K562 (cell line): ENCODE results near the gene PCNX2. TPM values are rescaled to one million over a fixed set of nuclear protein-coding genes. Genes with fewer than 3 reads are reported as not detected.

Experiments
- ATAC-seq: fragments of 200-7000 bp; cut with Tn5 transposase; 3 replicates; pipeline ENCODE4 v1.9.1; 2020; ENCODE audit warnings: moderate library complexity
- BruUV-seq: library from RNA; stranded (reverse); fragments of 400-500 nt; replicated peaks from 2 replicates; lab custom pipeline; 2021; lab: Mats Ljungman, UMichigan
- CTCF ChIA-PET: fragments of 300-600 bp; formaldehyde crosslinking; extraction: SDS; loops from one replicate; lab custom pipeline; 2021; ENCODE audit warnings: low intra/inter-chr PET ratio; lab: Yijun Ruan, JAX
- POLR2A ChIA-PET: fragments of 300-600, 350-650 bp; sonication (Branson Sonifier 250); formaldehyde crosslinking; extraction: SDS; loops from one replicate; lab custom pipeline; 2021; ENCODE audit warnings: antibody characterized with exemption, inconsistent platforms; lab: Yijun Ruan, JAX
- DNase-seq, 4 experiments: peaks; one replicate each; pipeline versions ENCODE4 v3.0.0 to v3.0.0-alpha.2; 2011 to 2018; ENCODE audit warnings: low spot score in 3 of 4, mixed read lengths in 3 of 4; ENCODE audit errors: extremely low read depth in 1 of 4
- FAIRE-seq: peaks from 2 replicates; lab custom pipeline; 2011; peaks lifted over from hg19 to GRCh38; lab: Jason Lieb, UNC
- H2AFZ ChIP-seq: 2 replicates; pipeline ENCODE4 v1.6.0; 2011; ENCODE audit warnings: low read depth, low read length, control low read depth, inconsistent platforms
- H3K27ac ChIP-seq: fragments of 200-600 bp; 3 replicates; pipeline ENCODE4 v1.8.0; 2011; ENCODE audit warnings: low read depth, mild to moderate bottlenecking, control low read depth, inconsistent platforms, low read length, moderate library complexity, mixed read lengths; ENCODE audit errors: extremely low read depth
- H3K27me3 ChIP-seq, 2 experiments: fragments of 300-600 bp in 1 of 2; 2 replicates in 1 of 2; 3 replicates in 1 of 2; pipeline versions ENCODE4 v1.6.0 to v1.8.0; 2011; ENCODE audit warnings: inconsistent platforms in 2 of 2, low read length in 2 of 2, mild to moderate bottlenecking in 1 of 2, mixed read lengths in 1 of 2, moderate library complexity in 1 of 2; ENCODE audit not compliant: control insufficient read depth in 2 of 2, insufficient read depth in 2 of 2
- H3K36me3 ChIP-seq: fragments of 300-600 bp; 3 replicates; pipeline ENCODE4 v1.8.0; 2011; ENCODE audit warnings: mild to moderate bottlenecking, low read length, inconsistent platforms; ENCODE audit not compliant: control insufficient read depth, insufficient read depth
- H3K4me1 ChIP-seq, 2 experiments: fragments of 200-600 bp in 1 of 2; replicated peaks in 1 of 2; 2 replicates in 1 of 2; 3 replicates in 1 of 2; pipeline versions ENCODE4 v1.5.1 to v1.8.0; 2011; ENCODE audit warnings: inconsistent platforms in 2 of 2, low read length in 2 of 2, mild to moderate bottlenecking in 1 of 2, mixed read lengths in 1 of 2, moderate library complexity in 1 of 2; ENCODE audit not compliant: control insufficient read depth in 2 of 2, insufficient read depth in 2 of 2
- H3K4me2 ChIP-seq: 2 replicates; pipeline ENCODE4 v1.6.1; 2011; ENCODE audit warnings: low read length, control low read depth, inconsistent platforms, mixed read lengths; ENCODE audit not compliant: insufficient read depth
- H3K4me3 ChIP-seq: fragments of 200-600 bp; sonication (generic), shearing (Covaris generic); 2 replicates; pipeline ENCODE4 v1.5.1; 2016; ENCODE audit warnings: control low read depth, inconsistent platforms
- H3K79me2 ChIP-seq: fragments of 200-600 bp; 3 replicates; pipeline ENCODE4 v1.8.0; 2011; ENCODE audit warnings: low read length, inconsistent platforms; ENCODE audit not compliant: control insufficient read depth, insufficient read depth
- H3K9ac ChIP-seq, 2 experiments: 2 replicates each; pipeline versions ENCODE4 v1.6.0 to v1.6.1; 2011; ENCODE audit warnings: low read depth in 2 of 2, low read length in 2 of 2, control low read depth in 1 of 2, inconsistent platforms in 1 of 2, mild to moderate bottlenecking in 1 of 2, mixed read lengths in 1 of 2; ENCODE audit not compliant: insufficient read depth in 1 of 2
- H3K9me1 ChIP-seq: one replicate; pipeline ENCODE4 v1.6.0; 2011; ENCODE audit warnings: inconsistent platforms, mild to moderate bottlenecking, low read length, moderate library complexity; ENCODE audit not compliant: control insufficient read depth, insufficient read depth
- H3K9me3 ChIP-seq: replicated peaks from 2 replicates; pipeline ENCODE4 v1.5.1; 2011; ENCODE audit warnings: low read depth, low read length, inconsistent platforms; ENCODE audit not compliant: control insufficient read depth, insufficient read depth
- H4K20me1 ChIP-seq: replicated peaks from 2 replicates; pipeline ENCODE4 v1.6.1; 2011; ENCODE audit warnings: low read length, inconsistent platforms, mixed read lengths; ENCODE audit not compliant: control insufficient read depth, insufficient read depth
- FIP1L1 ChIP-seq: fragments of 200-400 bp; formaldehyde crosslinking; IDR thresholded peaks from 2 replicates; pipeline ENCODE4 v1.6.1; 2018; ENCODE audit warnings: mild to moderate bottlenecking, low read depth, low read length; ENCODE audit not compliant: poor library complexity, severe bottlenecking
- FOXJ2 ChIP-seq: fragments of 200-800 bp; sonication (Bioruptor generic); IDR thresholded peaks from 2 replicates; pipeline ENCODE4 v1.6.1; 2016; ENCODE audit warnings: missing genetic modification characterization, missing compliant biosample characterization
- GABPB1 ChIP-seq: sonication (generic); formaldehyde crosslinking; IDR thresholded peaks from 2 replicates; pipeline ENCODE4 v1.8.0; 2022; ENCODE audit warnings: mild to moderate bottlenecking, missing genetic modification reagents
- GATA2 ChIP-seq: sonication (generic); formaldehyde crosslinking; IDR thresholded peaks from 2 replicates; pipeline ENCODE4 v1.4.0; 2020; ENCODE audit warnings: mild to moderate bottlenecking, missing genetic modification reagents
- GATAD2A ChIP-seq: fragments of 450-650 bp; IDR thresholded peaks from 2 replicates; pipeline ENCODE4 v1.6.1; 2017
- HNRNPK ChIP-seq: fragments of 200-400 bp; formaldehyde crosslinking; IDR thresholded peaks from one replicate; pipeline ENCODE4 v1.6.1; 2018; ENCODE audit warnings: mild to moderate bottlenecking, low read depth, low read length; ENCODE audit not compliant: poor library complexity, severe bottlenecking
- NELFE ChIP-seq: IDR thresholded peaks from 2 replicates; pipeline ENCODE4 v1.6.1; 2011; ENCODE audit warnings: mild to moderate bottlenecking; ENCODE audit not compliant: insufficient read depth, insufficient read length
- RFX7 ChIP-seq: fragments of 250-450 bp; sonication (Bioruptor Pico); IDR thresholded peaks from 2 replicates; pipeline ENCODE4 v1.5.1; 2021; ENCODE audit warnings: mild to moderate bottlenecking
- SLC30A9 ChIP-seq: fragments of 250-450 bp; sonication (Bioruptor Pico); IDR thresholded peaks from 2 replicates; pipeline ENCODE4 v1.8.0; 2022; ENCODE audit warnings: mild to moderate bottlenecking, moderate library complexity
- SRF ChIP-seq, 2 experiments: fragments of 250-450, 450-650 bp in 1 of 2; sonication (Bioruptor Pico) in 1 of 2; sonication (generic) in 1 of 2; formaldehyde crosslinking; IDR thresholded peaks; 2 replicates each; pipeline versions ENCODE4 v1.5.0 to v1.5.1; 2020 to 2022; ENCODE audit warnings: mild to moderate bottlenecking in 1 of 2, missing genetic modification reagents in 1 of 2
- WHSC1 ChIP-seq: IDR thresholded peaks from one replicate; pipeline ENCODE4 v1.6.1; 2012; ENCODE audit warnings: low read length, control low read depth, inconsistent platforms
- ZFP1 ChIP-seq: fragments of 450-650 bp; formaldehyde crosslinking; IDR thresholded peaks from 2 replicates; pipeline ENCODE4 v1.4.0; 2020; ENCODE audit warnings: mild to moderate bottlenecking, mixed read lengths
- WGBS: fragments of 100-300 bp; shearing (Covaris generic); methylation state at CpG from one replicate; pipeline ENCODE4 v1.1.6; 2016; ENCODE audit warnings: low coverage, mixed read lengths; ENCODE audit not compliant: insufficient coverage; ENCODE audit errors: missing lambda C conversion rate; 5-methylcytosine and 5-hydroxymethylcytosine counted together
- in situ Hi-C: fragments of 300-500 bp; cut with MboI; formaldehyde crosslinking; loops from 4 replicates; pipeline ENCODE4 v1.15.0; 2018; ENCODE audit warnings: inconsistent platforms, mixed read lengths
- intact Hi-C: fragments of 100-400 bp; cut with micrococcal nuclease; formaldehyde crosslinking; loops from 2 replicates; pipeline ENCODE4 v1.14.2; 2022
- polyA plus RNA-seq, 8 experiments: library from polyadenylated mRNA; depleted of rRNA in 4 of 8; stranded (reverse) in 5 of 8; unstranded in 3 of 8; fragments of >200 nt; fragmentation: Nextera tagmentation in 2 of 8; fragmentation: Illumina TruSeq in 1 of 8; extraction: Ambion mirVana in 2 of 8; extraction: Trizol in 1 of 8; gene quantifications; 2 replicates each; pipeline versions ENCODE4 v1.2.1 to v1.2.3, GENCODE V29; 2011 to 2014; ENCODE audit warnings: inconsistent platforms in 1 of 8, missing spikeins in 1 of 8
- total RNA-seq, 7 experiments: library from RNA; depleted of rRNA in 6 of 7; stranded (reverse); fragments of >200 nt in 6 of 7; fragmentation: Illumina TruSeq in 2 of 7; extraction: Trizol in 2 of 7; gene quantifications; 2 replicates each; pipeline versions ENCODE4 v1.2.1 to v1.2.3, GENCODE V29; 2011 to 2021; ENCODE audit warnings: low replicate concordance in 1 of 7
- TF ChIP-seq, protein P1 (sequence below): sonication (generic); formaldehyde crosslinking; IDR thresholded peaks from 2 replicates; pipeline ENCODE4 v1.8.1; 2022; ENCODE audit warnings: missing genetic modification reagents

PCNX2 gene
- total and polyA plus RNA-seq, 9 of the 15 experiments (the other 6 are each of a cell fraction or from before 2014, with no cell fraction given), result 0.07 to 0.33 TPM; not detected in 7

- Histone ChIP-seq H3K79me2 (no peaks in the 10 kb centered on the region), H3K36me3 (no peaks in the 10 kb centered on the region), H3K9me3 (no peaks in the 10 kb centered on the region), H3K4me3 (no peak overlapping the region), H3K9me1 (no peaks in the 10 kb centered on the region), H3K27ac (no peak overlapping the region), H2AFZ (no peak overlapping the region), H3K27me3 (0 out of 5 replicates have a peak, but pooled peaks cover 0 to 2% of the 10 kb centered on the region in 2 experiments), H4K20me1 (no peaks in the 10 kb centered on the region), H3K9ac (no peak overlapping the region), H3K4me1 (no peaks in the 10 kb centered on the region), H3K4me2 (no peak overlapping the region)
- in situ Hi-C loops (loop anchor here (25.0 kb wide), 2 partner anchors 610 to 1510 kb away; partner anchors contain the start of gene SIPA1L2), intact Hi-C loops (no loop called here)
- FAIRE-seq (no peak), ATAC-seq (no peak), DNase-seq (no peak)
- CTCF ChIA-PET, result no interaction called here
- 1% methylated on average over 5 of the region's 5 CpGs for WGBS
- TF ChIP-seq HNRNPK (no peak), GATAD2A (no peak), FOXJ2 (tag) (no peak), GABPB1 (no peak), NELFE (no peak), GATA2 (CRISPR knock-in tag) (no peak), RFX7 (CRISPR knock-in tag) (no peak), SLC30A9 (CRISPR knock-in tag) (no peak), FIP1L1 (no peak), WHSC1 (no peak), SRF (CRISPR knock-in tag; IDR thresholded peaks at IDR 0.05) (no peak), ZFP1 (CRISPR knock-in tag) (no peak)
- TF ChIP-seq, protein P1, sequence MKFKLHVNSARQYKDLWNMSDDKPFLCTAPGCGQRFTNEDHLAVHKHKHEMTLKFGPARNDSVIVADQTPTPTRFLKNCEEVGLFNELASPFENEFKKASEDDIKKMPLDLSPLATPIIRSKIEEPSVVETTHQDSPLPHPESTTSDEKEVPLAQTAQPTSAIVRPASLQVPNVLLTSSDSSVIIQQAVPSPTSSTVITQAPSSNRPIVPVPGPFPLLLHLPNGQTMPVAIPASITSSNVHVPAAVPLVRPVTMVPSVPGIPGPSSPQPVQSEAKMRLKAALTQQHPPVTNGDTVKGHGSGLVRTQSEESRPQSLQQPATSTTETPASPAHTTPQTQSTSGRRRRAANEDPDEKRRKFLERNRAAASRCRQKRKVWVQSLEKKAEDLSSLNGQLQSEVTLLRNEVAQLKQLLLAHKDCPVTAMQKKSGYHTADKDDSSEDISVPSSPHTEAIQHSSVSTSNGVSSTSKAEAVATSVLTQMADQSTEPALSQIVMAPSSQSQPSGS (CRISPR knock-in tag), result no peak
- no TSS peak for BruUV-seq
- POLR2A ChIA-PET, result interaction anchor here (1.3 kb wide), 1 partner anchor 14 kb away, joined by 4 read pairs; no protein-coding TSS in a partner anchor
Measured at GRCh38 chr1:233246965-233247364, 48.6 kb downstream of the PCNX2 start.
